Trophoblast cell (in vitro differentiated cells and primary cell): ENCODE results near the gene PPP6R2.

Experiments
- DNase-seq, 2 donors: peaks; one replicate each; pipeline ENCODE4 v3.0.0-alpha.2; 2016
- H2AFZ ChIP-seq: 2 replicates; pipeline ENCODE4 v1.6.1; 2013; ENCODE audit warnings: low read length, moderate library complexity, mild to moderate bottlenecking; ENCODE audit not compliant: insufficient read depth, poor library complexity
- H2AK5ac ChIP-seq: 2 replicates; pipeline ENCODE4 v1.6.1; 2013; ENCODE audit warnings: mild to moderate bottlenecking, low read length
- H2BK120ac ChIP-seq: 2 replicates; pipeline ENCODE4 v1.6.1; 2013; ENCODE audit warnings: low read length, mild to moderate bottlenecking, moderate library complexity; ENCODE audit not compliant: insufficient read depth, poor library complexity
- H2BK12ac ChIP-seq: 2 replicates; pipeline ENCODE4 v1.6.1; 2013; ENCODE audit warnings: mild to moderate bottlenecking, low read length, moderate library complexity
- H2BK5ac ChIP-seq: 2 replicates; pipeline ENCODE4 v1.6.1; 2013; ENCODE audit warnings: low read length, low read depth, moderate library complexity, mild to moderate bottlenecking; ENCODE audit not compliant: poor library complexity
- H3K14ac ChIP-seq: 2 replicates; pipeline ENCODE4 v1.6.1; 2013; ENCODE audit warnings: mild to moderate bottlenecking, low read length
- H3K18ac ChIP-seq: 2 replicates; pipeline ENCODE4 v1.6.1; 2013; ENCODE audit warnings: mild to moderate bottlenecking, low read length
- H3K23ac ChIP-seq: 2 replicates; pipeline ENCODE4 v1.6.1; 2013; ENCODE audit warnings: low read length
- H3K27ac ChIP-seq: 2 replicates; pipeline ENCODE4 v1.5.1; 2013; ENCODE audit warnings: low read depth, mild to moderate bottlenecking, inconsistent platforms, low read length, moderate library complexity
- H3K27me3 ChIP-seq: 2 replicates; pipeline ENCODE4 v1.6.1; 2013; ENCODE audit warnings: inconsistent platforms, mild to moderate bottlenecking, low read length, moderate library complexity; ENCODE audit not compliant: insufficient read depth
- H3K36me3 ChIP-seq, 2 experiments: 1 replicate in 1 of 2; 2 replicates in 1 of 2; pipeline ENCODE4 v1.6.1; 2013; ENCODE audit warnings: low read length in 2 of 2, mild to moderate bottlenecking in 2 of 2, moderate library complexity in 1 of 2; ENCODE audit not compliant: insufficient read depth in 2 of 2, control insufficient read depth in 1 of 2
- H3K4ac ChIP-seq: 2 replicates; pipeline ENCODE4 v1.6.1; 2013; ENCODE audit warnings: low read depth, mild to moderate bottlenecking, low read length, moderate library complexity
- H3K4me1 ChIP-seq, 2 experiments: 1 replicate in 1 of 2; 2 replicates in 1 of 2; pipeline ENCODE4 v1.6.1; 2013; ENCODE audit warnings: low read length in 2 of 2, mild to moderate bottlenecking in 2 of 2, moderate library complexity in 1 of 2; ENCODE audit not compliant: insufficient read depth in 2 of 2, control insufficient read depth in 1 of 2
- H3K4me2 ChIP-seq: 2 replicates; pipeline ENCODE4 v1.6.1; 2013; ENCODE audit warnings: inconsistent platforms, mild to moderate bottlenecking, low read length, moderate library complexity
- H3K4me3 ChIP-seq: 2 replicates; pipeline ENCODE4 v1.5.1; 2013; ENCODE audit warnings: mild to moderate bottlenecking, low read depth, low read length, inconsistent platforms
- H3K79me1 ChIP-seq: one replicate; pipeline ENCODE4 v1.6.1; 2013; ENCODE audit warnings: low read length
- H3K79me2 ChIP-seq: 2 replicates; pipeline ENCODE4 v1.6.1; 2013; ENCODE audit warnings: low read length, mild to moderate bottlenecking; ENCODE audit not compliant: control insufficient read depth, insufficient read depth, poor library complexity
- H3K9ac ChIP-seq: 2 replicates; pipeline ENCODE4 v1.6.1; 2013; ENCODE audit warnings: mild to moderate bottlenecking, low read length
- H3K9me3 ChIP-seq: 2 replicates; pipeline ENCODE4 v1.6.1; 2013; ENCODE audit warnings: low read depth, mild to moderate bottlenecking, control low read depth, inconsistent platforms, low read length; ENCODE audit not compliant: insufficient read depth
- H4K12ac ChIP-seq: 2 replicates; pipeline ENCODE4 v1.6.1; 2013; ENCODE audit warnings: low read depth, mild to moderate bottlenecking, low read length, moderate library complexity
- H4K8ac ChIP-seq: 2 replicates; pipeline ENCODE4 v1.6.1; 2013; ENCODE audit warnings: low read depth, mild to moderate bottlenecking, low read length, moderate library complexity
- H4K91ac ChIP-seq: one replicate; pipeline ENCODE4 v1.6.1; 2013; ENCODE audit warnings: low read depth, mild to moderate bottlenecking, low read length, moderate library complexity
- WGBS: extraction: QIAGEN DNeasy Blood & Tissue Kit; methylation state at CpG from one replicate; pipeline ENCODE4 v1.1.7; 2013; ENCODE audit warnings: missing lambda C conversion rate; ENCODE audit not compliant: insufficient read length, insufficient coverage; ENCODE audit errors: extremely low coverage; 5-methylcytosine and 5-hydroxymethylcytosine counted together

PPP6R2 gene

GRCh38 chr22:50481045-50481439 is 137.9 kb downstream of the PPP6R2 start:
- DNase-seq: no peak
- H2AK5ac ChIP-seq: no peak overlapping the region
- peaks cover 2% of the 10 kb centered on the region for H3K79me2 ChIP-seq
- peak overlapping the region; percentile 17 for H4K91ac ChIP-seq
- peaks cover 17% of the 10 kb centered on the region for H3K27me3 ChIP-seq
- H3K23ac ChIP-seq: no peak overlapping the region
- no CpG with 5 or more reads among the region's 45 CpGs for WGBS
- peak overlapping the region; percentile 45 for H2AFZ ChIP-seq
- peak overlapping the region; percentile 53 for H3K4me2 ChIP-seq
- H3K27ac ChIP-seq: no peak overlapping the region
- H3K18ac ChIP-seq: no peak overlapping the region
- H3K9ac ChIP-seq: no peak overlapping the region
- no peak overlapping the region for H3K4ac ChIP-seq
- H2BK5ac ChIP-seq: no peak overlapping the region
- peak overlapping the region; percentile 75 for H3K14ac ChIP-seq
- peak overlapping the region; percentile 65 for H2BK120ac ChIP-seq
- H4K8ac ChIP-seq: peak overlapping the region; percentile 67
- H4K12ac ChIP-seq: peak overlapping the region; percentile 58
- H3K36me3 ChIP-seq: no peaks in the 10 kb centered on the region
- H3K4me3 ChIP-seq: peak overlapping the region; percentile 64
- H3K9me3 ChIP-seq: peaks cover 7% of the 10 kb centered on the region
- peaks cover 7% of the 10 kb centered on the region for H3K79me1 ChIP-seq
- no peak overlapping the region for H2BK12ac ChIP-seq
- peaks cover 4 to 7% of the 10 kb centered on the region in 2 experiments for H3K4me1 ChIP-seq

- peaks cover 2% of the 10 kb centered on the region for H3K79me2 ChIP-seq
- peaks cover 7% of the 10 kb centered on the region for H3K9me3 ChIP-seq
- peak within 1 kb of the TSS; percentile 75 for H3K14ac ChIP-seq
- peak within 1 kb of the TSS; percentile 58 for H4K12ac ChIP-seq
- H3K36me3 ChIP-seq: no peaks in the 10 kb centered on the region
- peak within 1 kb of the TSS; percentile 64 for H3K4me3 ChIP-seq
- no CpG with 5 or more reads among the region's 70 CpGs for WGBS
- no peak within 1 kb of the TSS for H2BK12ac ChIP-seq
- H3K79me1 ChIP-seq: peaks cover 7% of the 10 kb centered on the region
- peak within 1 kb of the TSS; percentile 67 for H4K8ac ChIP-seq
- no peak within 1 kb of the TSS for H3K23ac ChIP-seq
- H3K18ac ChIP-seq: peak within 1 kb of the TSS; percentile 61
- H4K91ac ChIP-seq: peak within 1 kb of the TSS; percentile 74
- H3K27ac ChIP-seq: no peak within 1 kb of the TSS
- H2AFZ ChIP-seq: peak within 1 kb of the TSS; percentile 45
- peak within 1 kb of the TSS; percentile 53 for H3K4me2 ChIP-seq
- peak within 1 kb of the TSS; percentile 4 for H2AK5ac ChIP-seq
- no peak within 1 kb of the TSS for H3K9ac ChIP-seq
- H3K4ac ChIP-seq: peak within 1 kb of the TSS; percentile 12
- peaks cover 17% of the 10 kb centered on the region for H3K27me3 ChIP-seq
- H2BK5ac ChIP-seq: no peak within 1 kb of the TSS
- H2BK120ac ChIP-seq: peak within 1 kb of the TSS; percentile 65
- DNase-seq: peak in 1 of 2 donors; percentile 60
- peaks cover 4 to 7% of the 10 kb centered on the region in 2 experiments for H3K4me1 ChIP-seq
Measured at GRCh38 chr22:50481440-50482106, 138.4 kb downstream of the PPP6R2 start, which contains the start of gene ADM2. TSS of gene ADM2 (plus strand) at chr22:50481543. CDS start at chr22:50481848, 305 bp downstream.

- Histone ChIP-seq H3K23ac (no peak overlapping the region), H3K4ac (no peak overlapping the region), H2BK5ac (no peak overlapping the region), H2AK5ac (peak overlapping the region; percentile 4), H3K36me3 (no peaks in the 10 kb centered on the region), H3K4me2 (peak overlapping the region; percentile 53), H4K91ac (peak overlapping the region; percentile 74), H2AFZ (no peak overlapping the region), H3K14ac (peak overlapping the region; percentile 29), H3K27ac (no peak overlapping the region), H4K12ac (no peak overlapping the region), H3K79me2 (peaks cover 2% of the 10 kb centered on the region), H3K18ac (no peak overlapping the region), H3K27me3 (peaks cover 17% of the 10 kb centered on the region), H4K8ac (no peak overlapping the region), H3K4me1 (peaks cover 4% of the 10 kb centered on the region in 2 experiments), H3K9me3 (peaks cover 7% of the 10 kb centered on the region), H2BK120ac (no peak overlapping the region), H3K4me3 (no peak overlapping the region), H2BK12ac (no peak overlapping the region), H3K9ac (no peak overlapping the region), H3K79me1 (peaks cover 7% of the 10 kb centered on the region)
- WGBS: no CpG with 5 or more reads among the region's 35 CpGs
- no peak for DNase-seq
Measured at GRCh38 chr22:50482107-50483074, 139.3 kb downstream of the PPP6R2 start.

DNA sequence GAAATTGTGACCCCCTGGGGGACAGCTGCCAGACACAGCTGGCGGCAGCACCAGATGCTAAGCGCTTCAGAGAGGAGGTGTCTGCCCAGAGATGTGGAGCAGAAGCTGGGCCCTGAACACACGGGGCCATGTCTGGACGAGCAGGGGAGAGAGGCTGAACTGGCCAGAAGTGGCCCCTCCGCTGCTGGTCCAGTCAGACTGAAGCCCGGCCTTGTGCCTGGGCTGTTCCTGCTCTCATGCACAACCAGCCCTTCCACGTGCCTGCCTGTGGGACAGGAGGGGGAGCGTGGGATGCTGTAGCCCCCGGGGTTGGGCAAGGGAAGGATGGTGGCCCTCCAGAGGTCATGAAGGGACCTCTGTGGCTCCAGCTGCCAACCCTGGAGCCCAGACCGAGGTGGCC is 140.0 kb downstream of the PPP6R2 start:
- Histone ChIP-seq H4K91ac (no peak overlapping the region), H3K9ac (no peak overlapping the region), H3K27ac (no peak overlapping the region), H3K4me3 (no peak overlapping the region), H3K79me1 (peaks cover 7% of the 10 kb centered on the region), H3K4me1 (peaks cover 4% of the 10 kb centered on the region in 2 experiments), H3K79me2 (peaks cover 2% of the 10 kb centered on the region), H3K9me3 (peaks cover 7% of the 10 kb centered on the region), H2BK12ac (no peak overlapping the region), H2AK5ac (no peak overlapping the region), H3K27me3 (peaks cover 17% of the 10 kb centered on the region), H3K36me3 (no peaks in the 10 kb centered on the region), H4K8ac (no peak overlapping the region), H3K18ac (no peak overlapping the region), H3K23ac (no peak overlapping the region), H4K12ac (no peak overlapping the region), H2BK120ac (no peak overlapping the region), H3K14ac (no peak overlapping the region), H3K4ac (no peak overlapping the region), H3K4me2 (no peak overlapping the region), H2BK5ac (no peak overlapping the region), H2AFZ (no peak overlapping the region)
- DNase-seq: no peak
- WGBS: no CpG with 5 or more reads among the region's 10 CpGs
